ENCODE measurements around the gene RNF208.
"Not testable (repeated sequence)": the region's sequence is repeated elsewhere in the genome, so short reads cannot be mapped to it uniquely, and the experiment has no call there.

Gene RNF208

DNA sequence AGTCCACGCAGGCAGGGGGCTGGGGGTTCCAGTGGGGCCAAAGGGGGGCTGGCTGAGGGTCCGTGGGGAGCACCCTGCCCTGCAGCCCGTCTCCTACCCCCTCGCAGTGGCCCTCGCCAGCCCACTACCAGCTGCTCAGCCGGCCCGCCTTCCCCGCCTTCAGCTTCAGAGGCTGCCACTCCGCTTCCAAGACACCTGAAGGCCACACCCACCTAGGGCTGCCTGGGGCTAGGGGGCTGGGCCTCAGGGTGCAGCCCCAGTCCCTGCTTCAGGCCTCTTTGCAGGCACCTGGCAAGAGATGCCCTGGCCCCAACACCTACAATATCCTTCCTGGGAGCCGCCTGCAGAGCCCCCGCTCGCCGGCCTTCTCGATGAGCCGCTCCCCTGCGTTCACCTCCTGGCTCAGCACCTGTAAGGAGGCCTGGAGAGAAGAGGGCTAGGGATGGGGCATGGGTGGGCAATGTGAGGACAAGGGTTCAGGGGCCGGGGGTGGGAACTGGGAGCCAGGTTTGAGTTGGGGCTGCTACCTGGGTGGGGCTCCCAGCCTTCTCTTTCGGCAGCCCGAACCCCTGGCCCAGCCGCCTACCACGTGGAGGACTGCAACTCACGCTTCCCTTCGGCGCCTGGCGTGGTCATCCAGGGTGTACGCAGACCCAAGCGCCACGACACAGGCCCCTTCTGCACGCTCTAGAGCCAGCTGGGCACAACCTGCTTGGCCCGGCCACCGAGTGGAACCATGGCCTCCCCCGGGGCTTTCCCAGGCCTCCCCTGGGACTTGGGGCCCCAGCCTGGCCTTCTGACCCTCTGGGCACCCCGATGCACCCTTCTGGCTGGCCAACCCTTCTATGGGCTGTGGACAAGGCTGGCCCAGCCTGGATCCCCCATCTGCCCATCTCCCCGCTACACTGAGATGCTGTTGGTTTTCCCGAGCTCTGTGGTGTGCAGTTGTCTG, 30.8 kb upstream of the RNF208 start:
- DNase-seq: no peak

DNA sequence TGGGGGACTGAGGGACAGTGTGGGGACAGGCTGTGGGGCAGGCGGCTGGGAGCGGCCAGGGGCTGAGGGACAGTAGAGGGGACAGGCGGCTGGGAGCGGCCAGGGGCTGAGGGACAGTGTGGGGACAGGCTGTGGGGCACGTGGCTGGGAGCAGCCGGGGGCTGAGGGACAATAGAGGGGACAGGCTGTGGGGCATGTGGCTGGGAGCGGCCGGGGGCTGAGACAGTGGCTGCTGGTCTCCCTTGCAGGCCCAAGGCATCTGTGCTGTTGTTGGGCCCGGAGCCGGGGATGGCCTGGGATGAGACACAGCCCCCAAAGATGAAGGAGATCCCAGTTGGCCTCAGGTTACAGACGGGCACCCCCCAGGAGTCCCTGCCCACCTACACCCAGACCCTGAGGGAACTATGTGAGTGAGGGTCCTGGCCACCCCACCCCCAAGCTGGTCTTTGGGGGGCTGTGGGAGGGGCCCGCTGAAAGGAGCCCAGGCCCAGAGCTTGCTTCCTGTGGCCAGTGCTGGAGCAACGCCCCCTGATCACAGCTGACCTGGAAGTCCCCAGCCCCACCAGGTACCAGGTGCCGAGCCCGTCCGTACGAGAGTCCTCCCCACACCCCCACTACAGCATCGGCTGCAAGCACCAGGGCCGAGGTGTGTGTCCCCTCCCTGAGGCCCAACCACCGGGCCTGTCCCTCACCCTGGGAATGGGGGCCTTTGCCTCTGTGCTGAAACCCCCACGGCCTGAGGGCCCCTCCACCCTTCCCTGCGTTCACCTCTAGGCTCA, 29.6 kb upstream of the RNF208 start:
- no peak for DNase-seq

DNA sequence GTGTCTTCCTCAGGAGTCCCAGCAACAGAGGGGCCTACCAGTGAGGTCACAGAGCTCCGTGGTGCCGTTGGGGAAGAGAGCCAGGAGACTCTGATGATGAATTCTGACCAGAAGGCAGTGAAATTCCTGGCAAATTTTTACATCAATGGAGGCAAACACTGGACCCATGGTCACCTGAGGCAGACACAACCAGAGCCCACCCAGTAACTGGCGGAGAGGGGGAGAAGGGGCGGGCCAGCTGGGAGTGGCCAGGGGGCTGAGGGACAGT, 29.1 kb upstream of the RNF208 start, which contains the start of gene STPG3:
STPG3 (plus strand) TSS at position 93 of the 268 bp plus-strand sequence; CDS start at position 94, 1 bp downstream.
- no peak for DNase-seq

DNA sequence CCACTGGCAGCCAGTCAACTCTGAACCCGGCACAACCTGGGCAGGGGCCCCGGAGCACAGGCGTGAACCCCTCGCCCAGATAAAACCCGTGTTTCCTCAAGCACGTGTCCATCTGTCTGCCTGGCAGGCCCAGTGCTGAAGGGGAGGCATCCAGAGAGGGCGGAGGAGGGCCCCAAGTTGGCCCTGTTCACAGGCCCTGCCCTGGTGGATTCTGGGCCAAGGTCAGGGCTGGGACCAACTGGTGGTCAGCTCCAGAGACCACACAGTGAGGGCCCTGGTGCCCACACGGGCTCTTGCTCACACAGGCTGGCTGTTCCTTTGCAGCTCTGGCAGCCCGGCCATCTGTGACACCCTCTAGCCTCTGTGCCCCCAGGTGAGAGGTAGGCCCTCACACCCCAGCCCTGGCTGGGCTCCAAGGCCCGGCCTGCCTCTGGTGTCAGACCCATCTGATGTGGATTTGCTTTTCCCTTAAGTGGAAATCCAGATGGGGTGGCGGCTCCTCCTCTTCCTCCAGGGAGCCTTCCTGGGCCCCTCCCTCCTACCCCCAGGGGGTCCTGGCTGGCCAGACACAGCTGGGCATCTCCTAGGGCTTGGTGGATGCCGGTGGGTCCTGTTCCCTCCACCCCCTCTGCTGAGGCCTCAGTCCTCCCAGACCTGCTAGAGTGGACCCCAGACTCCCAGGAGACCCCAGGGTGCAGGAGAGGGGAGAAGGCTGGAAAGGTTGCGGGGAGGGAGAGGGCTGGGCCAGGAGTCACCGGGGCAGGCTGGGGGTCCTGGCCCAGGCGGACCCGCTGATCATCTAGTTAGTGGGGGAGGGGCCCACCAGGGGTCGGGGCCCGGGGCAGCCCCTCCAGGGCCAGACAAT, 28.5 kb upstream of the RNF208 start:
- no peak for DNase-seq

DNA sequence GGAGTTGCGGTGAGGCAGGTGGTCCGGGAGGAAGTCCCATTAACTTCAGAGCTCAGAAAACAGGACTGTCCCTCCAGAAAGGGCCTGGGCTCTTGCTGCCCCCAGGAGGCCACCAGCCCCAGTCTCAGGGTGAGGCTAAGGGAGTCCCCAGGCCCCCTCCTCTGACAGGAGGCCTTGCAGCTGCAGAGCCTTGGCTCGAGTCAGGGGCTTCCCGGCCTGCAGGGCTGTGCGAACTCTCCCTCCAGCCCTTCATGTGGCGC, 25.8 kb upstream of the RNF208 start:
- DNase-seq: no peak

DNA sequence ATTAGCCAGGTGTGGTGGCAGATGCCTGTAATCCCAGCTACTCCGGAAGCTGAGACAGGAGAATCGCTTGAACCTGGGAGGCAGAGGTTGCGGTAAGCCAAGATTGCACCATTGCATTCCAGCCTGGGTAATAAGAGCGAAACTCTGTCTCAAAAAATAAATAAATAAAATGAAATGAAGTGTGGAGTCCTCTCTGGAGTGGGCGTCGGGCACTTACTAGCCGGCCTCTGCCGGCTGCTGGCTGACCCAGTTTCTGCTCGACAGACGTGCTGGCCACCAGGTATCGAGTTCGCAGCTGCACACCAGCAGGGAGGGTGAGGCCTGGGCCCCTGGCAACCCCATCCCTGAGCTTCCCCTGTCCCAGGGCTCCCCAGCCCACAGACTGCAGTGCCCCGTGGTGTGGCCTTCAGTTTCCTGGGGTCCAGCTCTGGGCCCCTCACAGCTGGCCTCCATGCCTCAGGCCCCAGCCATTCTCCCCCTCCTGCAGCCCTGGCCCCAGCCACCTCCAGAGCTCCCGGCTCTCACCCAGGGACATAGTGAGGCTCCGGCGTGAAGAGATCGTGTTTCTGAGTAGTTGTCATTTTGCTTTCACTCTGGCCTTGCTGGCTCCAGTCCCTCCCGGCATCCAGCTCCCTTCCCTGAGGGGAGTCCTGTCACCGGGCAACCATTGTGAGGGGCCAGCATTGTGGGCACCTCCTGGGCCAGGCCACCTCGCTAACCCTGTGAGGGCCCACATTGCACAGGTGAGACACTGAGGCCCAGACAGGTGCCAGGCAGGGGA, 25.3 kb upstream of the RNF208 start:
- DNase-seq: peak; percentile 68

DNA sequence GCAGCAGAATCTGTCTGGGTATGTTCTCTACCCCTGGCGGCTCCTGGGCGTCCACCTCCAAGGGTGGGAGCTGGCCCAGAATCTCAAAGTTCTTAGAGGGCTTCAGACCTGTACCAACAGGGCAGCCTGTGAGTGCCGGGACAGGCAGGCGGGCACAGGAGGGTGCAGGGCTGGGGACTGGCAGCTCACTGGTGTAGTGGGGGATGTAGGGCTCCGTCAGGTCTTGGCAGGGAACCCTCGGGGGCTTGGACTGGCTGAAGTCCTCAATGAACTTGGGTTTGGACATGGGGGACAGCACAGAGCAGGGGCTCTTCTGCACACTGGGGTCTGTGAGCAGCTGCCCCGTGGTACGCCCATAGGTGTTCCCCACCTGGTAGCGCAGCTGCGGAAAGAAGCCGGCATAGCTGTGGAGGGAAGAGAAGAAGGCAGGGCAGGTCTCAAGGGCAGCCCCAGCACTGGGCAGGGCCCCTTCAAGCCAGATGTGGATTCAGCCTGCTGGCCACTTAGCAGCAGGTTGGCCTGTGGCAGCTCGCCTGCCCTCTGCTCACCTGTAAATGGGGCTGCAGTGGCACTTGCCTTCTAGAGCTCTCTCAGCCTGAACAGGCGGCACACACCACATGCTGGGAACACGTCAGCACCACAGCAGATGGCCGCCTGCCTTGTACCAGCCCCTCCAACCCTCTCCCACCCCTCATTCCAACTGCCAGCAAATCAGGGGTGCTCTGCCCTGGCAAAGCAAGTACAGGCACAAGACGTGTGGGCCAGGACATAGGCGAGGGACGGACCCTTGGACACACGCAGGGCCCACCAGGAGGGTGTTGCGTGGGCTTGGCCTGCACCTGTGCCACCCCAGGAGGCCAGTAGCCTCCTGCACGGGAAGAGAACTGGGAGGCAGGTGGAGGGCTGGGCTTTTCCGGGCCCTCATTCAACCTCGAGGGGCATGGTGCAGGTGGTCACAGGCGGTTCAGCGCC, 23.7 kb upstream of the RNF208 start:
- no peak for DNase-seq

DNA sequence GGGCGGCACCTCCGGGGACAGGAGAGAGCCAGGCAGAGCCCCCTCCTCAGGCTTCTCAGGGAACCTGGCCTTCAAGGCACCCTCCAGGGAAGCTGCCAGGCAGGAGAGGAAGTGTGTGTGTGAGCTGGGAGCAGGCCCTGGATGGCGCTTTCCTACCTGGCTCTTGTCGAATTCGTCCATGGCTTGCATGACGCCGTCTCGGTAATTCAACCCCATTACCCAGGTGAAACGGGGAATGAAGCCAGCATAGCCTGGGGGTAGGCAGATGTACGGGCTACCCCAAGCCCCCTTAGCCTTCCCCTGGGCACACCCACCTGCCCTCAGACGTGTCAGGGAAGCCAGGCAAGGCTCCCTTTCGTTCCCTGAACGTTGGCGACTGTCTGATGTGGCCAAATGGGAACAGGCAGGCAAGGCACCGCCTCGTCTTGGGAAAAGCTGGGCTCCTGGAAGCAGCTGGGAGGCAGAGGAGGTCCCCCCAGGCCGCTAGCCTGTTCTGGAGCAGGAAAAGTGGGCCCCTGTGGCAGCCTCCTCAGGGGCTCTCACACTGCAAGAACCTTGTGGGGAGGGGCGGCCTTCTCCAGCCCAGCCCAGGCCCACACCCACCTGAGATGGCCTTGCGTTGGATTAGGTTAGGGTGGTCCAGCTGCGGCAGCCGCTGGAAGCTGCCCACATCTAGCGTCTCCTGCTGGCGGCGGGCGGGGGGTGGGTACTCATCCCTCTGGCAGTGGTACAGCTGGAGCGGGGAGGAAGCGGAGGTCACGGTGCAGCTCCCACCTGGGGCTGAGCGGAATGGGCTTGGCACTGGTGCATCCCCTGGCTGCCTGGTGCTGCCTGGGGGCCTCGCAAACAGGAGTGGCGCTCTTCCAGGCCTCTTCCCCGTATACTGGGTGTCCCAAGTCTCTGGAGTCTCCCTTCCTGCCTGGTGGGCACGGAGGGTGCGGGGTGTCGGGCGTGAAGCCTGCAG, 22.7 kb upstream of the RNF208 start:
- peak; percentile 46 for DNase-seq

DNA sequence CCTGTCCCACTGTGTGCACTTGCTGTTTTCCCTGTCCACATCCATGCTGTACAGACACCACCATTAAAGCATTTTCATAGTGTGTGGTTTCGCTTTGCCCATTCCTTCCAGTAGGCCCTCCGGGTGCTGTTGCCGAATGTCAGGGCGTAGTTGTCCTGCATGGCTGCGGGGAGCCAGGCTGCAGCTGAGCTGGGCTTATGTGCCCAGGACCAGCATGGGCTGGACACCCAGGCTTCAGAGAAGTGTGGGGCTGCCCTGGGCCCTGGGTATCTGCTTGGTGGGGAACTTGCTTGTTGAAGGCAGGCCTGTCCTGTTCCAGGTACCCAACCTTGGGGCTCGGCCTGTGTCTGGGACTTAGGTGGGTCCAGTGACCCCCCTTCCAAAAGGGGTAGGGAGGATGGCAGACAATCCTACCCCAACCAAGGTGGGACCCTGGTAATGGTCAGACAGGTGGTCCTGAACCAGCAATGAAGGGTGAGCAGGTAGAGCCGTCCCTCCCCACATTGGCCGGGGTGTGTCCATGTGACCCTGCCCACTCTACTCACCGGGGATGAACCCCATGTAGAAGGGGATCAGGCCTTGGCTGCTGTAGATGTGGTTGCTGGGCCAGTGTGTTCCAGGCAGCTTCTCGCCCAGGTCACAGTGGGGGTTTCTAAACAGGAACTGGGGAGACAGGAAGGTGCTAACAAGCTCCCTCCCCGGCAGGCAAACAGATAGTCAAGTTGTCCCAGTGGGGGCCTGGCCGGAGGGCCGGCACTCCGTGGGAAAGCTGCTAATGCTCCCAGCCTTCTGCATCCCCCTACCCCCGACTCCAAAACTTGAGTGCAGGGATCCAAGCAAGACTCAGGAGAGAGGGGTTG, 21.8 kb upstream of the RNF208 start:
- DNase-seq: no peak

DNA sequence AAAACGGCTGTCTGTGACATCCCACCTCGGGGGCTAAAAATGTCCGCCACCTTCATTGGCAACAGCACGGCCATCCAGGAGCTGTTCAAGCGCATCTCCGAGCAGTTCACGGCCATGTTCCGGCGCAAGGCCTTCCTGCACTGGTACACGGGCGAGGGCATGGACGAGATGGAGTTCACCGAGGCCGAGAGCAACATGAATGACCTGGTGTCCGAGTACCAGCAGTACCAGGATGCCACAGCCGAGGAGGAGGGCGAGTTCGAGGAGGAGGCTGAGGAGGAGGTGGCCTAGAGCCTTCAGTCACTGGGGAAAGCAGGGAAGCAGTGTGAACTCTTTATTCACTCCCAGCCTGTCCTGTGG, 21.2 kb upstream of the RNF208 start:
- DNase-seq: not testable (repeated sequence)

DNA sequence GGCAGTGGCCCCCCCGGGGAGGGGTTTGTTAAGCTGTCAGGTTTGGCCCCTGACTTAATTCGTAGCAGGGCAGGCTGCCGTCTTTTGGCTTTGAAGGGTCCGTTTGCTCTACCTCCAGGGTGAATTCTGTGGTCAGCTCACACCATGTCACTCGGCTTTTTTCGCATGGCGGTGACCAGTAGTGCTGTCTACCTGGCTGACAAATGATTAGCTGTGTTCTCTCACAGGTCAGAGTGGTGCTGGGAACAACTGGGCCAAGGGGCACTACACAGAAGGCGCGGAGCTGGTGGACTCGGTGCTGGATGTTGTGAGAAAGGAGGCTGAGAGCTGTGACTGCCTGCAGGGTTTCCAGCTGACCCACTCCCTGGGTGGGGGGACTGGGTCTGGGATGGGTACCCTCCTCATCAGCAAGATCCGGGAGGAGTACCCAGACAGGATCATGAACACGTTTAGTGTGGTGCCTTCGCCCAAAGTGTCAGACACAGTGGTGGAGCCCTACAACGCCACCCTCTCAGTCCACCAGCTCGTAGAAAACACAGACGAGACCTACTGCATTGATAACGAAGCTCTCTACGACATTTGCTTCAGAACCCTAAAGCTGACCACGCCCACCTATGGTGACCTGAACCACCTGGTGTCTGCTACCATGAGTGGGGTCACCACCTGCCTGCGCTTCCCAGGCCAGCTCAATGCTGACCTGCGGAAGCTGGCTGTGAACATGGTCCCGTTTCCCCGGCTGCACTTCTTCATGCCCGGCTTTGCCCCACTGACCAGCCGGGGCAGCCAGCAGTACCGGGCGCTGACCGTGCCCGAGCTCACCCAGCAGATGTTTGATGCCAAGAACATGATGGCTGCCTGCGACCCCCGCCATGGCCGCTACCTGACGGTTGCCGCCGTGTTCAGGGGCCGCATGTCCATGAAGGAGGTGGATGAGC, 20.5 kb upstream of the RNF208 start:
- no peak for DNase-seq

DNA sequence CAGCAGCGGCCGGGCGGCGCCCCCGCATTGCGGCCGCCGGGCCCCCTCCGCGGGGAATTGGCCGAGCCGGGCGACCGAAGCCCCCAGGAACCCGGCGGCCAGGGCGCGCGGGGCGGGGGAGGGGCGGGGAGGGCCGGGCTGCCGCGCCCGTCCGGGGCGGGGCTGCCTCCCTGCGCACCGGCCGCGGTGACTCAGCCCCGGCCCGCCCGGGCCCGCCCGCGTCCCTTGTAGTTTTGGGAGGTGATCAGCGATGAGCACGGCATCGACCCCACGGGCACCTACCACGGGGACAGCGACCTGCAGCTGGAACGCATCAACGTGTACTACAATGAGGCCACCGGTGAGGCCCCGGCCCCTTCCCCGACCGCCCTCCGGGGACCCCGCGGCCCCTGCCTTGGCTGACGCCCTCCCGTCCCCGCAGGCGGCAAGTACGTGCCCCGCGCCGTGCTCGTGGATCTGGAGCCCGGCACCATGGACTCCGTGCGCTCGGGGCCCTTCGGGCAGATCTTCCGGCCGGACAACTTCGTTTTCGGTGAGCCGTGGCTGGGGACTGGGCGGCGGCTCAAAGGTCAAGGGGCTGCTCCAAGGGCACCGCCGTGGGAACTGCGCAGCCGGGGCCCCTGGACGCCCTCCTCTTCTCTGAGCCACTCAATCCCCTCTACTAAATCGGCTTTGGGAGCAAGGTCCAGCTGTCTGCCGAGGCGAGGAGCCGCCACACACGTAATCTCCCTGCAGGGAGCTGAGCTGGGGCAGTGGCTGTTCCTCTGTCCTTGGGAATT, 19.6 kb upstream of the RNF208 start:
- DNase-seq: no peak

DNA sequence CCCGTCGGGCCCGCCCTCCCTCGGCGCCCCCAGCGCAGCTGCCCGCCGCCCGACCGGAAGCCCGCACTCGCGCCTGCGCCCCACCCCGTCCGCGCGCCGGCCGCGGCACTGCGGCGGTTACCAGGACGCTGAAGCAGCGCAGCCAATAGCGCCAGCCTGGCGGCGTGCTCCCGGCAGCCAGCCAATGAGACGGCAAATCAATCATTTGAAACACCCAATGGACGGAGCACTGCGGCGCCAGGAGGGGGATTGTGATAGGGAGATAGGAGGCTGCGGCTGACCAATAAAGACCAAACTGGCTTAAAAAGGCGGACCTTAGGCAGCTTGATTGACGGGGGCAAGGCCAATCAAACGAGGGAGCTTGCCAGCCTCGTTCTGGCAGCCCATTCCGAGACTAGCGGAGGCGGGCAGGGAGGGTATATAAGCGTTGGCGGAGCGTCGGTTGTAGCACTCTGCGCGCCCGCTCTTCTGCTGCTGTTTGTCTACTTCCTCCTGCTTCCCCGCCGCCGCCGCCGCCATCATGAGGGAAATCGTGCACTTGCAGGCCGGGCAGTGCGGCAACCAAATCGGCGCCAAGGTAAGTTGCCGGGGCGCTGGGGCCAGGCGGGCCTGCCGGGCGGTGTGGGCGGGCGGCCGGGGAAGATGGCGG, 18.9 kb upstream of the RNF208 start, which contains the start of gene TUBB4B:
TUBB4B (plus strand) TSS at position 447 of the 649 bp plus-strand sequence; CDS start at position 521, 74 bp downstream.
- DNase-seq: peak; percentile 100

DNA sequence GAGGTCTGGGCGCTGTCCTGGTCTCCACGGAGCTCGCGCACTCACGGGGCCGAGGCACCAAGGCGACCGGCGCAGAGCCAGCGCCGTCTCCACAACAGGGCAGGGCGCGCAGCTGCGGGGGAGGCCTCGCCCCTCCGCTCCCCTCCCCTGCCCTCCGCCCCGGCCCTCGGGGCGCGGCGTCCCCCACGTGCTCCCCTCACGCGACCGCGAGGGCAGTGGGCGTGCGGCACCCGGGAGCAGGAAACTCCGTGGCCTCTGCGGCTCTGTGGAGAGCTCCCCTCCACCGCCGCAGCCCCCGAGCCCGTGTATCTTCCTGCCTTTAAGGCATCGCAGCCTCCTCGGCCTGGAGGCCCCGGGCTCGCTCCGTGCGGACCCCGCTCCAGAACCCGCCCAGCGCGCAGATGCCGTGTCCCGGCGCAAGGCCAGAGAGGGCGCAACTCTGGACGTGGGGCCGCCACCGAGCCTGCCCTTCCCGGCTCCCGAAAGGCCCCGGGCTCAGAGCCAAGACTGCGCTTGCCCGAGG, 18.3 kb upstream of the RNF208 start:
- DNase-seq: peak; percentile 80

DNA sequence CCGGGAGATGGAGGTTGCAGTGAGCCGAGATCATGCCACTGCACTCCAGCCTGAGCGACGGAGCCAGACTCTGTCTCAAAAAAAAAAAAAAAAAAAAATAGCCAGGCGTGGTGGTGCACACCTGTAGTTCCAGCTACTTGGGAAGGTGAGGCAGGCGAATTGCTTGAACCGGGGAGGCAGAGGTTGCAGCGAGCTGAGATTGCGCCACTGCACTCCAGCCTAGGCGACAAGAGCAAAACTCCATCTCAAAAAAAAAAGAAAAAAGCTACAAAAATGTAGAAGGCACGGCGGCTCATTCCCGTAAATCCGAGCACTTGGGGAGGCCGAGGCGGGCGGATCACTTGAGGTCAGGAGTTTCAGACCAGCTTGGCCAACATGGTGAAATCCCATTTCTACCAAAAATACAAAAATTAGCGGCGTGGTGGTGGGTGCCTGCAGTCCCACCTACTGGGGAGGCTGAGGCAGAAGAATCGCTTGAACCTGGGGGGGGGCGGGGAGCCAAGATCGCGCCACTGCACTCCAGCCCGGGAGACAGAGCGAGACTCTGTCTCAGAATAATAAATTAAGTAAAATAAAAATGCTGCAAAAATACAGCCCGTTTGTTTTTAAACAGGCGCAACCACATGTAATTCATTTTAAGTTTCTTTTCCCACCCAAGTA, 17.6 kb upstream of the RNF208 start:
- DNase-seq: not testable (repeated sequence)

All from NCI-H2107 (cell line).